ENCODE measurements around the gene MCF2L2.

MCF2L2 gene

DNA sequence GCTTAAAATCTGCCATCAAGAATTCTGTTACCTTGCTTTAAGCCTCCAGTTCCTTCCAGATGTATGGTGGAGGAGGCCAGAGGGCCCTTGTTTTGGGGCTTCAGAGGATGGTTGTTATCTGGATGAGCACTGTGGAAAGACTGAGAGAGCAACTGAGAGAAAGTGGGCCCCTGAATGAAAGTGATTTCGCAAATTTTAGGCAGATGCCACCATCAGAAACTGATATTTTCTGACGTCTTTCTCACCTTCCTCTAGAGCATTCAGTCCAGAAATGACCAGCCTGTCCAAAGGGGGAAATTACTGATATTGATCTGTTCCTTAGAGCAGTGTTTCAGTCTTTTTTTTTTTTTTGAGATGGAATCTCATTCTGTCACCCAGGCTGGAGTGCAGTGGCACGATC, 162.0 kb downstream of the MCF2L2 start:
- no peak overlapping the region for H3K27ac ChIP-seq (ENCODE audit: low read depth, low read length)
- no peak overlapping the region for H3K4me3 ChIP-seq (ENCODE audit: low read depth, low read length)
- no peak overlapping the region for H3K9ac ChIP-seq (ENCODE audit: low read length)
- H3K36me3 ChIP-seq (ENCODE audit: control insufficient read depth, insufficient read depth, low read length) = peaks cover 9% of the 10 kb centered on the region; the same call in 1 of the 2 replicates
- no peaks in the 10 kb centered on the region for H3K9me3 ChIP-seq (ENCODE audit: control insufficient read depth, insufficient read depth, low read depth, low read length)
- peaks cover 55% of the 10 kb centered on the region for H3K4me1 ChIP-seq (ENCODE audit: control insufficient read depth, insufficient read depth, low read length)
- no peaks in the 10 kb centered on the region for H3K27me3 ChIP-seq (ENCODE audit: control insufficient read depth, insufficient read depth, low read length)

DNA sequence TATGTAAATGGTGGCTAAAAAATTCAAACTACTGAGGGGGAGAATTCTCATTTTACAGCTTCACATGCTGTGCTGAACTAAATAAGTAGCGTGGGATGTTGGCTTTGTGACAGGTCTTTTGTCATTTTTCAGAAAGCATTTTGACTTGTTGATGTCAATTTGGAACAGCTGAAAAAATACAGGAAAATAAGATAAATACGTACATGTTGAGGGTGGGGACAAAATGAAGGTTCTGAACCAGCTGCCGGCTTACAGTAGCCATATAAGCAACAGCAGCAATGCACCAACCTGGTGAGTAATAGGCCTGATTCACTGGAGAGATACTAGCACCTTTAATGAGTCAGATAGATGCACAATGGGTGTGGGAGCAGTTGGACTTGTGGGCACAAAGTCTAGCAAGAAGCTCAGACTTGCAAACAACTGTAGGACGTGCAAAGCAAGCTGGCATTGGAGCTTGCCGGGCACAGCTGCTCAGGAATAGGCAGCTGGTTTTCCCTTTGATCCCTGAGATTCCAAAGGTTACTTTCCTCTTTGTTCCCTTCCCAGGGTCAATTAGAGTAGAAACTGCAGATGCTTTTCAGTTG, 162.5 kb downstream of the MCF2L2 start:
- H3K36me3 ChIP-seq (ENCODE audit: control insufficient read depth, insufficient read depth, low read length) = peaks cover 9% of the 10 kb centered on the region; the same call in 1 of the 2 replicates
- no peaks in the 10 kb centered on the region for H3K27me3 ChIP-seq (ENCODE audit: control insufficient read depth, insufficient read depth, low read length)
- peak overlapping the region; percentile 40 for H3K9ac ChIP-seq (ENCODE audit: low read length)
- no peaks in the 10 kb centered on the region for H3K9me3 ChIP-seq (ENCODE audit: control insufficient read depth, insufficient read depth, low read depth, low read length)
- no peak overlapping the region for H3K27ac ChIP-seq (ENCODE audit: low read depth, low read length)
- H3K4me1 ChIP-seq (ENCODE audit: control insufficient read depth, insufficient read depth, low read length) = peaks cover 55% of the 10 kb centered on the region
- peak overlapping the region; percentile 28 for H3K4me3 ChIP-seq (ENCODE audit: low read depth, low read length)

DNA sequence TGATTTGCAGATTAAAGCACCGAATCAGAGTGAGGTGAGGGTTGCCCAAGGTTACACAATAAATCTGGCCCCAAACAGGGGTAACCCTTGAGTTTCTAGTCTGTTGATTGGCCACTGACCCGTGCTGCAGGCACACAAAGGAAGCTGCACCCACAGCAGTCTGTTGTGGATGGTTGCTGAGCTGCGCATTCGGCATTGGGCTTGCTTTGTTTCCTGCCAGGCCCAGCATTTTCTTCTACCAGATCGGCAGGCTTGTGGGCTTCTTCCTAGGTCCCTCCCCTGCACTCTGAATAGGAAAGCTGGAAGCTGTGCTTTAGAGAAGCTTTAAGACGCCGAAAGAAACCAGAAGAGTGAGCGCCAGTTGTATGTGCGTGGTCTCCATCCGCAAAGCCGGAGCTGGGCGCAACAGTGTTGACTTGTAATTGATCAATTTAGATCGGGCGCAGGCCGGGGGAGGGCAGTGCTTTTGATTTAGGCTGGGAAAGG, 163.2 kb downstream of the MCF2L2 start:
- Histone ChIP-seq H3K27me3 (ENCODE audit: control insufficient read depth, insufficient read depth, low read length) (no peaks in the 10 kb centered on the region), H3K9me3 (ENCODE audit: control insufficient read depth, insufficient read depth, low read depth, low read length) (no peaks in the 10 kb centered on the region), H3K4me3 (ENCODE audit: low read depth, low read length) (peak overlapping the region; percentile 28), H3K27ac (ENCODE audit: low read depth, low read length) (peak overlapping the region; percentile 37; the same call in 1 of the 2 replicates), H3K36me3 (ENCODE audit: control insufficient read depth, insufficient read depth, low read length) (peaks cover 5% of the 10 kb centered on the region; the same call in 1 of the 2 replicates), H3K4me1 (ENCODE audit: control insufficient read depth, insufficient read depth, low read length) (peaks cover 55% of the 10 kb centered on the region), H3K9ac (ENCODE audit: low read length) (peak overlapping the region; percentile 40)

DNA sequence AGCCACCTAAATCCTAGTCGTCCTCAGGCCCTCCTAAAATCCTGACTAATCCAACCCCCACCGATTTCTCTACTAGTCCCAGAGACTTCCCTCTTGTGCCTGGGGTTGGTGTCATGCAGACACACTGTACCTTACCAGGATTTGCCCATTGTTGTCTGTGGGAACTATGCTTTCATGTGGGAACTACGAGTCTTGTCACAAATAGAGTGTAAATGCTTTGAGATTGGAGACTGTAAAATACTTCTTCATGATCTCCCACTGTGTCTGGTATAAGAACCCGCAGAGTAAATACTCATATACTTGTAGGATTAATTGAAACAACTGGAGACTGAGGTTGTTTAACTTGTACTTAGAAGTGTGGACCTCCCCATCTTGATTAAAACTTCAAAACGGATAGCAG, 164.2 kb downstream of the MCF2L2 start:
- Histone ChIP-seq H3K9me3 (ENCODE audit: control insufficient read depth, insufficient read depth, low read depth, low read length) (no peaks in the 10 kb centered on the region), H3K4me3 (ENCODE audit: low read depth, low read length) (no peak overlapping the region), H3K27ac (ENCODE audit: low read depth, low read length) (no peak overlapping the region), H3K9ac (ENCODE audit: low read length) (no peak overlapping the region), H3K36me3 (ENCODE audit: control insufficient read depth, insufficient read depth, low read length) (no peaks in the 10 kb centered on the region), H3K27me3 (ENCODE audit: control insufficient read depth, insufficient read depth, low read length) (no peaks in the 10 kb centered on the region), H3K4me1 (ENCODE audit: control insufficient read depth, insufficient read depth, low read length) (peaks cover 55% of the 10 kb centered on the region)

DNA sequence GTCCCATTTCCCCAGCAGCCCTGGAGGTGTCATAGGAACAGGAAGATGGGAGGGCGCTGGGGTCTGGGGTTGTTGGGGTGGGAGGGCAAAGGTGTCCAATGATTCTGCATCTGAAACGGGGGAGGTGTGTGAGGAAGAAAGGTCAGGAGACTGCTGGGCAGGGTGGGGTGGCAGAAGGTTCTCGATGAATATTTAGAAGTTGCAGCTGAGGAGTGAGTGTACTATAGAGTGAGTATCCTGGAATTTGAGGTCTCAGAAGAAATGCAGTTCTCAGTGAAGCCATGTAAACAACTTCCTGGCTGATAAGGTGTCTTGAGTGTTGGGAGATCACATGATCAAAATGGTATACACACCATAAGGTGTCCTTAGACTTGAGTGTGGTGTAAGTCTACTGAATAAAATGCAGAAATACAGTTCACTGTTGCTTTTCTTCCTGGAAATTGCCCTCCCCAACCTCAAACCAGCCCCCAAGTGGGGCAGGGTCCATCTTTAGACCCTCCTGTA, 165.5 kb downstream of the MCF2L2 start:
- no peak overlapping the region for H3K27ac ChIP-seq (ENCODE audit: low read depth, low read length)
- 0 out of 2 replicates have a peak, but pooled peaks cover 2% of the 10 kb centered on the region for H3K36me3 ChIP-seq (ENCODE audit: control insufficient read depth, insufficient read depth, low read length)
- H3K4me3 ChIP-seq (ENCODE audit: low read depth, low read length) = no peak overlapping the region
- H3K4me1 ChIP-seq (ENCODE audit: control insufficient read depth, insufficient read depth, low read length) = peaks cover 45% of the 10 kb centered on the region
- no peak overlapping the region for H3K9ac ChIP-seq (ENCODE audit: low read length)
- H3K9me3 ChIP-seq (ENCODE audit: control insufficient read depth, insufficient read depth, low read depth, low read length) = no peaks in the 10 kb centered on the region
- no peaks in the 10 kb centered on the region for H3K27me3 ChIP-seq (ENCODE audit: control insufficient read depth, insufficient read depth, low read length)

DNA sequence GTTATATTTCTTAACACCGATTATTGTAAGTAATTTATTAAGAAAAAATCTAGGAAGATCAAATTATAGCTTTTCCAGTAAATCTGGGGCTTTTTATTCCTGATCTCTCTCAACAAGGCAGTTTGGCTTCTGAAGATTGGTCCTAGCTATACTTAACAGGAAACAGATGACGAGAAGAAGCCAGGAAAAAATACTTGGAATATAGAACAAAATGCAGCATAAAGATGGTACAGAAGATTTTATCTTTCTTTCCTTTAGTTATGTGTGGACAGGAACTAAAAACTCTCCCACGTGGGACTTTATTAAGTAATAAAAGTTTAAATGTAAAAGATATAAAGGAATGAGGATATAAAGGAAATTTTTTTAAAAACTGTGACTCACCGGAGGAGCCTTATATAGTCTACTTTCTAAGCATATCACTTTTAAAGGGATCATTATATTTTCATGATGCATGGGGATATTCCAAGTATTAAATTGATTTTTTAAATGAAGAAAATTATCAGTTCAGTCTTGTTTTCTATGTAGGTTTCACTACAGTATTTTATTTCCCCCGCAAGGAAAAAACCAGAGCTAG, 167.2 kb downstream of the MCF2L2 start:
- H3K27ac ChIP-seq (ENCODE audit: low read depth, low read length) = no peak overlapping the region
- H3K4me3 ChIP-seq (ENCODE audit: low read depth, low read length) = no peak overlapping the region
- 0 out of 2 replicates have a peak, but pooled peaks cover 2% of the 10 kb centered on the region for H3K36me3 ChIP-seq (ENCODE audit: control insufficient read depth, insufficient read depth, low read length)
- H3K27me3 ChIP-seq (ENCODE audit: control insufficient read depth, insufficient read depth, low read length) = no peaks in the 10 kb centered on the region
- H3K9me3 ChIP-seq (ENCODE audit: control insufficient read depth, insufficient read depth, low read depth, low read length) = no peaks in the 10 kb centered on the region
- no peak overlapping the region for H3K9ac ChIP-seq (ENCODE audit: low read length)
- H3K4me1 ChIP-seq (ENCODE audit: control insufficient read depth, insufficient read depth, low read length) = peaks cover 33% of the 10 kb centered on the region

DNA sequence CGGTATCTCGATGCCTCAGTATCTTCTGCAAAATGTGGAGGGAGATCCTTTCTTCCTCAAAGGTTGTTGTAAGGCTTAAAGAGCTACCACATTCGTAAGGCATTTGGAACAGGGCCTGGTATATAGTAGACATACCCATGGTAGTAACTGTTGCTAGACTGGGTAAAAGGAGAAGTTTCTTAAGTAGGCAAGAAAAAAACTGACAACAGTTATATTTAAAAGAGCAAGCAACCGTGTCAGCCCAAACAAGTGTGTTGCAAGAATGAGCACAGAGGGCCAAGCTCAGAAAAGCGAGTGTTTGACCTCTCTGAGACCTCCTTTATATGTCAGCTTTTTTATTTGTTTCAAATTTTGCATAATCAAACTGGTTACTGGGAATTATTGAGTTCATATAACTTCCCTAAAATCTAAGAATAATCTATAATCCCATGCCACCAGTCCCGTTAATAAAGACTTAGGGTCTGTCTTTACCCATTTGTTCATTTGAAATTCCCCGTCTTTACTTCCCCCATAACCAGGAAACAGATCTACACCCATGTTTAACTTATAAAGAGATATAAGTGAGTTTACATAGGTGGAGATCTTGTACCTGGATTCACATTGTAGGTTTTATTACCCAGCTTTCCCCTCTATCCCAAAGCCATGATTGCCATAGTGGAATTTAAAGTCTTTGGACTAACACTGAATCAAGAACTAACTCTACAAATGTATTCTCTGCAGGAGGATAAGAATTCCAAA, 168.1 kb downstream of the MCF2L2 start:
- Histone ChIP-seq H3K36me3 (ENCODE audit: control insufficient read depth, insufficient read depth, low read length) (0 out of 2 replicates have a peak, but pooled peaks cover 2% of the 10 kb centered on the region), H3K4me3 (ENCODE audit: low read depth, low read length) (no peak overlapping the region), H3K9ac (ENCODE audit: low read length) (no peak overlapping the region), H3K27ac (ENCODE audit: low read depth, low read length) (no peak overlapping the region), H3K27me3 (ENCODE audit: control insufficient read depth, insufficient read depth, low read length) (peaks cover 2% of the 10 kb centered on the region; the same call in 1 of the 2 replicates), H3K4me1 (ENCODE audit: control insufficient read depth, insufficient read depth, low read length) (peaks cover 25% of the 10 kb centered on the region), H3K9me3 (ENCODE audit: control insufficient read depth, insufficient read depth, low read depth, low read length) (no peaks in the 10 kb centered on the region)

DNA sequence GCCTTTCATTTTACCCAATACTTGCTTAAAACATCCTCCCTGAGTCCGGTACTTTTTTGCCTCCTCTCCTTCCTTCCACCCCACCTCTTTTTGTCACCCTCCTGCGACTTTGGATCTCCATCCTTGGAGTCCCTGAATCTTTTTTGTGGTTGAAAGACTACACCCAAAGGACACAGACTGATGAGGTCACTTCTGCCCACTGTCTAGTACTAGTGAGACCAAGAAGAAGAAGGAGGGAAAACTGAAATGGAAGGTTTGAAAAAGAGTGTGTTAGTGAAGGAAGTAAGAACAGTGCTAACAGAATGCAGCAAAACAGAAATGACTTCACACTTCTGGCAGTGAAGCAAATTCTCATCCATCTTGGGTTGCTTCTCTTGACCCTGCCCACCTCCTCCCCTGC, 168.8 kb downstream of the MCF2L2 start:
- no peak overlapping the region for H3K9ac ChIP-seq (ENCODE audit: low read length)
- H3K36me3 ChIP-seq (ENCODE audit: control insufficient read depth, insufficient read depth, low read length) = 0 out of 2 replicates have a peak, but pooled peaks cover 2% of the 10 kb centered on the region
- H3K9me3 ChIP-seq (ENCODE audit: control insufficient read depth, insufficient read depth, low read depth, low read length) = no peaks in the 10 kb centered on the region
- H3K4me1 ChIP-seq (ENCODE audit: control insufficient read depth, insufficient read depth, low read length) = peaks cover 24% of the 10 kb centered on the region
- no peak overlapping the region for H3K27ac ChIP-seq (ENCODE audit: low read depth, low read length)
- peaks cover 9% of the 10 kb centered on the region for H3K27me3 ChIP-seq (ENCODE audit: control insufficient read depth, insufficient read depth, low read length)
- H3K4me3 ChIP-seq (ENCODE audit: low read depth, low read length) = no peak overlapping the region

DNA sequence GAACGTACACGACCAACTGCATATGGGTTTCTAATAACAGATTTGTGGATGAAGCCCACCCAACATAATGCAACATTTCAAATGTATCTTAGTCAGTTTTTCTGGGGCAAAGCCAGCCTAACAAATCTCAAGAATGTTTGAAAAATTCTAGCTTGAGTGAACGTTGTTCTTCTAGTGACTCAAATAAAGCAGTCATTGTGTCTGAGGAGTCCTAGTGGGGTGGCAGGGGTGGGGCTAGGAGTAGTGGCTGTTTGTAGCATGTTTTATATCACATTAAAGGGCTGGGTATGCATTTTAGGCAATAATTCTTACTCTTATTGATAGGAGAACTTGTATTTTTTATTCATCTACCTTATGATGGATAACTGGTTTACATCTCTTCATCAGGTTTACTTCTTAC, 169.3 kb downstream of the MCF2L2 start:
- H3K4me3 ChIP-seq (ENCODE audit: low read depth, low read length) = no peak overlapping the region
- peaks cover 18% of the 10 kb centered on the region for H3K4me1 ChIP-seq (ENCODE audit: control insufficient read depth, insufficient read depth, low read length)
- no peak overlapping the region for H3K9ac ChIP-seq (ENCODE audit: low read length)
- no peak overlapping the region for H3K27ac ChIP-seq (ENCODE audit: low read depth, low read length)
- no peaks in the 10 kb centered on the region for H3K9me3 ChIP-seq (ENCODE audit: control insufficient read depth, insufficient read depth, low read depth, low read length)
- 0 out of 2 replicates have a peak, but pooled peaks cover 2% of the 10 kb centered on the region for H3K36me3 ChIP-seq (ENCODE audit: control insufficient read depth, insufficient read depth, low read length)
- H3K27me3 ChIP-seq (ENCODE audit: control insufficient read depth, insufficient read depth, low read length) = peaks cover 11% of the 10 kb centered on the region

DNA sequence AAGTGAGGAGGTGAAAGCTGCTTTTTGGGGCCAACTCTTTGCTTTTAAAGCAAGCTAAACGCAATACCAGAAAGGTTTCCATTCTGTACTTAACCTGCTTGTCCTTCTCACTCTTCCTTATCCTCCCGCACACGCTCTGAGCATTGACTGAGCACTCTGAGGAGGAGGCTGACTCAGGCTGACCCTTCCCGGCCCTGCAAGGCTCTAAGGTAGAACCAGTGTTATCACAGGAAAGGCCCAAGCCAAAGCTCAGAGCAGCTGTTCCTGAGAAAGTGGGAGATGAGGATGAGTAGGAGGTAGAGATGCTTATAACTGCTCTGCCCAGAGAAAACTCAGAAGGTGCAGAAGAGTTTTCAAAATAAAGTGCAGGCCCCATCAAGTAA, 173.1 kb downstream of the MCF2L2 start:
- H3K9me3 ChIP-seq (ENCODE audit: control insufficient read depth, insufficient read depth, low read depth, low read length) = no peaks in the 10 kb centered on the region
- H3K9ac ChIP-seq (ENCODE audit: low read length) = no peak overlapping the region
- peaks cover 41% of the 10 kb centered on the region for H3K27me3 ChIP-seq (ENCODE audit: control insufficient read depth, insufficient read depth, low read length)
- H3K36me3 ChIP-seq (ENCODE audit: control insufficient read depth, insufficient read depth, low read length) = 0 out of 2 replicates have a peak, but pooled peaks cover 2% of the 10 kb centered on the region
- H3K4me3 ChIP-seq (ENCODE audit: low read depth, low read length) = peak overlapping the region; percentile 87
- H3K4me1 ChIP-seq (ENCODE audit: control insufficient read depth, insufficient read depth, low read length) = peaks cover 12% of the 10 kb centered on the region
- H3K27ac ChIP-seq (ENCODE audit: low read depth, low read length) = no peak overlapping the region

Data from HUES6 (cell line).